ENCODE measurements around the gene FLII.

Gene FLII

DNA sequence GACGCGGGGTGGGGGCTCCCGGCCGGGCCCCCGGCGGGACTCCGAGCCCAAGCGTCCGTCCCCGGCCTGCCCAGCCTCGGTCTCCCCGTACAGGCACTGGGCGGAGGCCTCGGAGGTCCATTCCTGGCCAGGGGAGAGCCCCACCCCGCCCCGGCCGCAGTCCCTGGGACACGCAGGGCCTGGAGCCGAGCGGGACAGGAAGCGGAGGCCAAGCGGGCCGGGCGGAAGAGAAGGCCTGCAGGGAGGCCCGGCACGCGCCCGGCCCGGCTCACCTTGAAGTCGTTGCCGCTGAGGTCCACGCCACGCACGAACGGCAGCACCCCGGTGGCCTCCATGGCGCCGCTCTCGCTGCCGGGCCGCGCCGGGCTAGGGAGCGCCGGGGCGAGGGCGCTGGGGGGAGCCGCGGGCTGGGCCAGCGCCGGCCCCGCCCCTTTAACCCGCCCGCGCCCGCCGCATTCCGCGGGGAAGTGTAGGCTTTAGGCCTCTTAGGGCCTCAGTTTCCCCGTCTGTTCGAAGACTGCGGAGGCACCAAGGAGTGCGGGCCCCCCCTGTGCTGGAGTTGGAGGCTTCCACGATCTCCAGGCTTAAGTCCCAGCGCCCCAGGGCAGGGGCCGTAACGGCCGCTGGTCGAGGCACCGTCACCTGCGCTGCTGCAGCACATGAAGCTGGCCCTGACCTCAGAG, at the start of gene FLII:
Gene FLII, minus strand, starts transcription at position 383 of the 683 bp plus-strand sequence. Its CDS starts 48 bp downstream, at position 335.
- TF ChIP-seq GATA3 (IDR thresholded peaks at IDR 0.05; ENCODE audit: low read depth, low read length): no peak
- TF ChIP-seq GATA2 (IDR thresholded peaks at IDR 0.05; ENCODE audit: low read depth, low read length): no peak

DNA sequence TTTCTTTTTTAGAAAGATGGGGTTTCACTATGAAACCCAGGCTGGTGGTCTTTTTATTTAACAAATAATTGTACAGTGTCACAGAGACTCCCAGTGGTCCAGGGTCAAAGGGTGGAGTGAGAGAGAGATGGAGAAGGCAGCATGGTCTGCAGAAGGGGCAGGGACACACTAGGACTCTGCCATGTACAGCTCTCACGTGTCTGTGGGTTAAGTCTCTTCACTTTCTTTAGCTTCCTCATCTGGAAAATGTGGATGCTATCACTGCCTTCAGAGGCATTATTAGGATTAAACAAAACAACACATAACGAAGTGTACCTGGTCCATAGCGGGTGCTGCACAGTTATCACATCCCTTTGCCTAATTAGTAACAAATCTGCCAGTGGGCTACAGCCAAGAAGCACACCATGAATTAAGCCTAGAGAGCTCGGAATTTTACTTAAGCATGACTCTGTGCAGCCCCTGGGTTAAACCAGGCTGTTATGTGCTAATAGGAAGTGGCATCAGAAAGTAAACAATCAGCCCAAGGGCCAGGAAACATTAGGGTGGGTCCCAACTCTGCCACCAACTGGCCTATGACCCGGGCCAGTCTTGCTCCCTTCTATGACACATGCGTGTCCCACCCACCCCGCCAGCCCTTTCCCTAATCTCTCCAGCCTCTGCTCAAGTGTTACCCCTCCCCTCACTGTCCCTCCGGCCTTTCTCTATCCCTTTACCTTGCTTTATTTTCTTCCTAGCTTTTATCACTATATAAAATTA, 42.4 kb upstream of the FLII start:
- TF ChIP-seq GATA3 (IDR thresholded peaks at IDR 0.05; ENCODE audit: low read depth, low read length): no peak
- no peak for TF ChIP-seq GATA2 (IDR thresholded peaks at IDR 0.05; ENCODE audit: low read depth, low read length)

DNA sequence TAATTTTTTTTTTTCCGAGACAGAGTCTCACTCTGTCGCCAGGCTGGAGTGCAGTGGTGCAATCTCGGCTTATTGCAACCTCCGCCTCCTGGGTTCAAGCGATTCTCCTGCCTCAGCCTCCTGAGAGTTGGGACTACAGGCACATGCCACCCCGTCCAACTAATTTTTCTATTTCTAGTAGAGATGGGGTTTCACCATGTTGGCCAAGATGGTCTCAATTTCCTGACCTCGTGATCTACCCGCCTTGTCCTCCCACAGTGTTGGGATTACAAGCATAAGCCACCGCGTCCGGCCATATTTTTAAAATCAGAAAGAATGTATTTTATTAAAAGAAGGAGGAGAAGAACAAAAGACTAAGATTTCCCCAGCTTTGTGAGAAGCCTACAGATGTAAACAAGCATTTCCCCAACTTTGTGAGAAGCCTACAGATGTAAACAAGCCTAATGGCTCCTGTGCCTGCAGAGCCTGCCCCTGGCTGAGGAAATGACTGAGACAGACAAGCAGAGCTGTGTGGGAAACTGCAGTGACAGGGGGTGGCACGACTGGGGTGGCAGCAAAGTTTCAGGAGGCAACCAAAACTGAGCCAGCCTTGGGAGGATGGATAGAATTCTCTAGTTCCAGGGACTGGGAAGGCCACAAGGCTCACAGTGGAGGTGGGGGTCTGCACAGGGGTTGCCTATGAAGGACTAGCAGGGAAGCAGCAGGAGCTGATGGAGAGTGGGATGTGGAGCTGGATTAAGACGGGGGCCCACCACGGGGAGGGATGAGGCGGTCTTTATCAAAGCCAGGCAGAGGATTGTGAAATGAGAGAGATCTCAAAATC, 33.4 kb upstream of the FLII start:
- TF ChIP-seq GATA2 (IDR thresholded peaks at IDR 0.05; ENCODE audit: low read depth, low read length): no peak

DNA sequence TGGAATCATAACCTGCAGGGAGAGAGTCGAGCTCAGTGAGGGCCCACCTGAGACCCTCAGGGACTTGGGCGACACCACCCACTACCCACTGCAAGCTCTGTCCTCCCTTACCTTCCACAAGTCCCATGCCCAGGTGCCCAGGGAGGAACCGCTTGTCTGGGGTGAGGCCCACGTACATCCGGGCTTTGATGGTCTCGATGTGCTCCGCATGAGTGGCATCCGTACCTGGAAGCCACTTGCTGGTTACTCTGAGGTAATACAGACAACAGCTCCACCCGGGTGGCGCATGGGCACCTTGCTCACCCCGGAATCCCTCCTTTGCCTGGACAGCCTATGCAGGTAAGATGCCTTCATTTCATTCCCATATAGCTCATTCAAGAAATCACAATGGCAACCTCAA, 26.8 kb upstream of the FLII start:
- TF ChIP-seq GATA3 (IDR thresholded peaks at IDR 0.05; ENCODE audit: low read depth, low read length): no peak
- TF ChIP-seq GATA2 (IDR thresholded peaks at IDR 0.05; ENCODE audit: low read depth, low read length): no peak

DNA sequence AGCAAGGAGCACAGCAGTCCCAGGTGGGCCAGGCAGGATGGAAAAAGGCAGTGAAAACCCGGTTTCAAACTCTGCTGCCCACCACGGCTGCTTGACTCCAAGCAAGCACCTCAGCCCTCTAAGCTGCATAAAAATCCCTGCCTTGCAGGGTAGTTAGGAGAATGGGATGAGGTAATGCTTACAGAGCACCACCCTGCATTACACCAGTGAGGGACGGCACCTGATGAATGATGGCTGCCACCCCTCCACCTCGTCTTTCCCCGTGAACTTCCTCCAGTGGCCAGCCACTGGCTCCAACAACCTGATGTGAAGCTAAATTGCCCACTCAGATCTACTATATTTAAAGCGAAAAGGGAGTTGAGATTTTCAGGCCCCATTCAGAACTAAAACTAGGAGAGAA, 23.2 kb upstream of the FLII start:
- TF ChIP-seq GATA3 (IDR thresholded peaks at IDR 0.05; ENCODE audit: low read depth, low read length): no peak
- no peak for TF ChIP-seq GATA2 (IDR thresholded peaks at IDR 0.05; ENCODE audit: low read depth, low read length)

DNA sequence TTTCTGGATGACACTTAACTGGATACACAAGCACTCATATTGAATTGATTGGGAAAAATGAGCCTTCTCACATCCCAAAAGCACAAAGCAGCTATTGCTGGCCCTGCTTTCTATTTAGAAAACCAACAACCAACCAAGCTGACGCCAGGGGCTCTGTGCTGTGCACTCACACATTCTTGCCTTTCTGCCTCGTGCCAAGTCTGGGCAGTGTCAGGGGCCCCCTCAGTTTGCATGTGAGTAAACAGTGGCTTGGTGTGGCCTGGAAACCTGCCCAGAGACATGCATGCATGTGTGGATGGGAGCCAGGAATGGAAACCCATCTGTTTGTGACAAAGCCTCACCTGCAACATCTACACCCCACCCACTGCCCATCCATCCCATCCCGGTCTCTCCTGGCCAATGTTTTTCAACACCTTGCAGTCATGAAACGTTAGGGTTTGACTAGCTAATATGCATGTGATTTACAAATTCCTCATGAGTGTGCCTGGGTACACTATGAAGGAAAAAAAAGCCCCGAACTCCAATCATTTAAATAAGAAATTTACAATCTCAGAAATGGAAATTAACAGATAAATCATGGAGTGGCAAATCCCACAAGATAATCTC, 22.3 kb upstream of the FLII start:
- no peak for TF ChIP-seq GATA3 (IDR thresholded peaks at IDR 0.05; ENCODE audit: low read depth, low read length)
- TF ChIP-seq GATA2 (IDR thresholded peaks at IDR 0.05; ENCODE audit: low read depth, low read length): no peak

DNA sequence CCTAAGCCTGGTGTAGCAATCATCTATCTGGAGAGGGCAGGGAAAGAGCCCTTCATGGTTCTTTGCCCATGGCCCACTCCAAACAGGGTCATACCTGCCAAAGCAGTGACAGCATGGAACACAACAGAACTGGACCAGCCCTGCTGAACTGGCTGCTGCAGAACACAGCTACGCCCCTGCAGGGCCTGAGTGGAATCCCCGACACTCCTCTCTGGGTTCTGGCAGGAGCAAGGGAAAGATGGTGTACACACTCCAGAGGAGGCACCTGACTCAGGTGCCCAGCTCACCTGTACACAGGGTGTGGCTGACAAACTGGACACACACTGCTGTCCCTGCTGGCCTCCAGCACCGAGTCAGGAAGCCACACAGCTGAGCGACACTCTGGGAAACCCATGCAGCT, 21.7 kb upstream of the FLII start:
- TF ChIP-seq GATA3 (IDR thresholded peaks at IDR 0.05; ENCODE audit: low read depth, low read length) (no peak), GATA2 (IDR thresholded peaks at IDR 0.05; ENCODE audit: low read depth, low read length) (no peak)

DNA sequence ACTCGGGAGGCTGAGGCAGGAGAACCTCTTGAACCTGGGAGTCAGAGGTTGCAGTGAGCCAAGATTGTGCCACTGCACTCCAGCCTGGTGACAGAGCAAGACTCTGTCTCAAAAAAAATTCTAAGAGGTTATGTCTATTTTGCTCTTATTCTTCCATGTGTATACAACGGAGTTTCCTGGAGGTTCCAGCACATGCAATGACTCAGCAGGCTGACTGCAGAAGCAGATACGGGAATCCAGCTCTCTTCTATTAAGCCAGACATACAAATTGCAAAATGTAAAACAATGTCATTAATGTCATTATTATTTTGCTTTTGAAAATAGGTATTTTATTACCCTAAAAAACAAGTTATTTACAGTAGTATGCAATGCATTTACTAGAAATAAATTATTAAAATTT, 20.3 kb upstream of the FLII start:
- TF ChIP-seq GATA2 (IDR thresholded peaks at IDR 0.05; ENCODE audit: low read depth, low read length) (no peak), GATA3 (IDR thresholded peaks at IDR 0.05; ENCODE audit: low read depth, low read length) (no peak)

DNA sequence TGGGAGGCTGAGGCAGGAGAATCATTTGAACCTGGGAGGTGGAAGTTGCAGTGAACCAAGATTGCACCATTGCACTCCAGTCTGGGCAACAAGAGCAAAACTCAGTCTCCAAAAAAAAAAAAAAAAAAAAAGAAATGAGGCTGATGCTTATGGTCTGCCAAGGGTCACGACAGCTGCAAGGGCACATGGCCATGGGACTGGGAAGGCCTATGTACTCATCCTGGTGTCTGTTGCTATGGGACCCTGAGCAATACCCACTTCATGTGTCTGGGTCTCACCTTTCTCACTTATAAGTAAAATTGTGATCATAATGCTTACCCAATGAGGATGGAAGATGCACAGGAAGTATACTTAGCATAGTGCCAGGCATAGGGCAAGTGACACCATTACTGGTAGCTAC, 18.5 kb upstream of the FLII start:
- TF ChIP-seq GATA2 (IDR thresholded peaks at IDR 0.05; ENCODE audit: low read depth, low read length) (no peak), GATA3 (IDR thresholded peaks at IDR 0.05; ENCODE audit: low read depth, low read length) (no peak)

DNA sequence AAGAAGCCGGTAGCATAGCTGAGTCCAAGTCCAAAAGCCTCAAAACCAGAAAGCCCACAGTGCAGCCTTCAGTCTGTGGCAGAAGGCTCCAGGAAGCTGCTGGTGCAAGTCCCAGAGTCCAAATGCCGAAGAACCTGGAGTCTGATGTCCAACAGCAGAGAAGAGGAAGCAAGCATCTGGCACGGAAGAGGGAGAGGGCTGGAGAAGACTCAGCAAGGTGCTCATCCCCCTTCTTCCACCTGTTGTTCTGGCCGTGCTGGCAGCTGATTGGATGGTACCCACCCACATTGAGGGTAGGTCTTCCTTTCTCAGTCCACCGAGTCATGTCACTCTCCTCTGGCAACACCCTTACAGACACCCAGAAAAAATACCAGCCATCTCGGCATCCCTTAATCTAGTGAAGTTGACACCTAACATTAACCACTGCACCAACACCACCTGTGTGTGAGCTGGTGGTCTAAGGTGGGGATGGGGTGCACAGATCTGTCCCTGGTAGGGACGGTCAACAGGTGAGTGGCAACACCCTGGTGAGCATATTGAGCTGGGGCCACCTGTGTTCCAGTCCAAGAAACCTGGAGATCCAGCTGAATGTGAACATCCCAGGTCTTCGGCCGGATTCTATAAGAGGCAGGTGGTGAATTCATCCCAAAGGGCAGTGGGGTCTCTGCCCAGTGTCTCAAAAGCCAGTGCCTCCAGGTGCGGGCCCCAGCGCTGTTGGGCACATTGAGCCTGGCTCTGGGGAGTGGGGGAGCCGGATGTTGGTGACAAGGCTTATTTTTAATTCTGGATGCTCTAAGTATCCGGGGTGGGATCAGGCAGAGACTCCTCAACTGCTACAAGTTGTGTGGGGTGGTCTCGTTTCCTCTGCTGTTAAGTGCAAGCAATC, 11.8 kb upstream of the FLII start:
- TF ChIP-seq GATA2 (IDR thresholded peaks at IDR 0.05; ENCODE audit: low read depth, low read length) (no peak), GATA3 (IDR thresholded peaks at IDR 0.05; ENCODE audit: low read depth, low read length) (no peak)

DNA sequence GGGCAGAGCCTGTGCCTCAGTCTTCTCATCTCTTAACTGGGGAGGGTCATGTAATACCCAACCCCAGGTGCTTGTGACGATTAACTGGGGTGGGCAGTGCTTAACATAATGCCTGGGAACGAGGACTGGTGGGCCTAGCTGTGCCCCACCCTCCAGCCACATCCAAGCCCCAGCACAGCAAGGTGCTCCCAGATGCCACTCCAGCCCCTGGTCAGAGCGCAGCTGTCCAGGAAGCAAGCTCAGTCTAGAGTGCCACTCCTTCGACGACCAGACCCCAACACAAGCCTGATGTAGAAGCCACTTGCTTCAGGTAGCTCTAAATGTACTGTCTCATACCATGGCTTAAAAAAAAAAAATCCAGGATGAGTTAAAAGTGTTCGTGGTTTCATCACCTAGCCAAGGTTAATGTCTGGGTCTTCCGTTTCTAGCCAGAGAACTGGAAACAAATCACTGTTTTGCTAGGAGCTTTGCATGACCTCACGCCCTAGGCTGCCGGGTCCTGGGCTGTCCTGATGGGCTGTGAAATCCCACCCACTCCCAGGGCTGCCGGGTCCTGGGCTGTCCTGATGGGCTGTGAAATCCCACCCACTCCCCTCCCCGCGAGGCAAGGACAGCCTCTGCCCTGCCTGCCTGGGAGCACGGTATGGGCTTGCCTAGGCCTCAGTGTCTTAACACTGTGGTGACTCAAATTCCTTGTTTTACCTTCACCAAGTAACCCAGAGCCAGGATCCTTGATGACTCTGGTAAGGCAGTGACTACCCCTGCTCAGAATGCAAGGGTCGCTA, 9.6 kb upstream of the FLII start:
- TF ChIP-seq GATA3 (IDR thresholded peaks at IDR 0.05; ENCODE audit: low read depth, low read length): no peak
- no peak for TF ChIP-seq GATA2 (IDR thresholded peaks at IDR 0.05; ENCODE audit: low read depth, low read length)

DNA sequence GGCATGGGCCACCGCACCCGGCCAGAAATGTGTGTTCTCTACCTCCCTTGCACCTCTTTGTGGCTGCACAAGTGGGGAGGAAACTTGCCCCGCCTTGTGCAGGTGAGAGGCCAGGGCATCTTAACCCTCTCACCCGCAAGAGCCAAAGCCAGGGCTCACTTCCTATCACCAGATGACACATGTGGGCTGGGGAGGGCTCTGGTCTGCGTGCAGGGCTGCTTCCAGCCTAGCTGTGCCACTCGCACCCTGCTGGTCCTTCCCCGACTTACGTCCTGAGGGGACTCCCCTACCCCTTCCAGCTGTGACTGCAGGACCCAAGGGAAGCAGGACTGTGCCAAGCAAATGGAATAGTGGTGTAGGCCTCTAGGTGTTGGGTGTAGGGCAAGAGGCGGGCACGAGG, 8.8 kb upstream of the FLII start:
- TF ChIP-seq GATA3 (IDR thresholded peaks at IDR 0.05; ENCODE audit: low read depth, low read length) (no peak), GATA2 (IDR thresholded peaks at IDR 0.05; ENCODE audit: low read depth, low read length) (no peak)
